HG02588 (cell line): ENCODE measurements around the gene ITPK1.

Experiments
- ATAC-seq: cut with Tn5 transposase; IDR thresholded peaks from one replicate; pipeline ENCODE4 v1.9.1; 2021; ENCODE audit warnings: mild to moderate bottlenecking, moderate library complexity; ENCODE audit not compliant: unreplicated experiment

ITPK1 gene

DNA sequence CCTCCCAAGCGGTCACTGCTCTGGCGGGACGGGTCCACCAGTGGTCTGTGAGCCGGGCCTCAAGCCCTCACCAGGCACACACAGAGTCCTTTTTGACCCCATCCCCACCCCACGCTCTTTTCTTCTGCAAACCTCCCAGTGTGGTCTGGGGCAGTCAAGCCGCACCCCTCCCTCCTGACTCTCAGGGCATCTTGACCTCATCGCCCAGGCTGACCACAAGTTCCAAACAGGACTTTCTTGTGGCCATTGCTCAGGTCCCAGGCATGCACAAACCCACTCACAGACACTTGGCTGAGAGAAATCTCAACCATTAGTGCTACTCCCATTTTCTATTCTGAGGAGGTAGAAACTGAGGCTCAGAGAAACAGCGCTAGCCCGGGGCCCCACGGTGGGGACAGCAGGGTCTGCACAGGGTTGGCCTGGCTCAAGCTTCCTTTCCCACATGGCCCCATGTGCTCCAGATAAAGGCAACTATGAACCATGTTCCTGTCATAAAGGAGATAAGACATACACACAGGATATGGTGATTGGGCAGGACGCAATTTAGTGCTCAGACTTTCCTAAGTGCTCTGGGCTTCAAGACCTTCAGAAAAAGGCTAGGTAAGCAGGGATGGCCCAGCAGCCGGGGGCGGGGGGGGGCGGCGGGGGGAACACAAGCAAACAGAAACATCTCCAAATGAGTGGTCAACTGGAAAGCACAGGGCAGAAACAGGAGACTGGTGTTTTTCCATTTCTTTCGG is 69.6 kb downstream of the ITPK1 start:
- no peak for ATAC-seq

DNA sequence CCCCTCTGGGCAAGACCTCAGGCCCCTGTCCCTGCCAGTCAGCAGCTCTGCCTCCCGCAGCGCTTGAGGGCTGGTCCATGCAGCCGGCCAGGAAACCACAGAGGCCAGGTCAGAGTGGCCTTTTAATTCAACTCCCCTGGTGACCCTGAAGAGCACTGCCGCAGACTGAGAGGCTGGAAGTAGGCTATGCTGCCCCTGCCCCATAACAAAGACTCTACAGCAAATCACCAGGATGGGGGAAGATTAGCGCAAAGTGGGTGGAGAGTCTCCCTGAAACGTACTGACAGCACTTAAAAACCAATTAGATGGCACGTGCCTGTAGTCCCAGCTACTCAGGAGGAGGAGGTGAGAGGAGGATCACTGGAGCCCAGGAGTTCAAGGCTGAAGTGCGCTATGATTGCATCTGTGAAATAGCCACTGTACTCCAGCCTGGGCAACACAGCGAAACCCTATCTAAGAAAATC is 70.5 kb downstream of the ITPK1 start:
- no peak for ATAC-seq

DNA sequence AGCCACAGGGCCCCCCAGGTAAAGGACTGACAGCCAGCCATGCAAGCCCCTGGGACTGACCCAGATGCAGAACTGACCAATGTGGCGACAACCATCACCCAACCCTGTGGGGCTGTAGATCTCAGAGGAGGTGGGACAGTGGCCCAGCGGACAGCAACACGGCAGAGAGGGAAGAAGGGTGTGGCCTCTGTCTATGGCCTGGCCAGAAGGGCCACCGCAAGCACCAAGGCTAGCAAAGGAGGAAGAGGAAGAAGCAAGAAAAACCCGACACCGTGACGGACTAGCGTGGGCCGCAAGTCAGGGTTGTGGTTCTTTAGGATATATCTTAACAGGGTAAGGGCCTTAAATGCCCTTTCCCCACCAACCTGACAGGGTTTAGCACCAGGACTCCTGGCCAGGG is 71.2 kb downstream of the ITPK1 start:
- ATAC-seq = no peak

DNA sequence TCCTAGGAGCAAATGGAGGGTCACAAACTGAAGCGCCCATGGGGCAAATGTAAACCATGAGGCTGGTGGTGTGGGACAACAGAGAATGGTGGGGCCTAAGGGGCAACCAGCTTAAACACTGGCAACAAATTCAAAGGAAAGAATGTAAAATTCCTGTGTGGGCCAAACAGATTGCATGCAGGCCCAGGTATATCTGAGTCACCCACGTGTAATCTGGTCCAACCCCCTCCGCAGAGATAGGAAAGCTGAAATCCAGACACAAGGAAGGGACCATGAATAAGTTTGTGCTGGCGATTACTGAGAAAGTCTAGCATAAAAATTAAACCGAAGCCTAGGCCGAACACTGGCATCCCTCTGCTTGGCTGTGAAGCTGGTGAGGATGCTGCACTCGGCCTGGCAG is 71.6 kb downstream of the ITPK1 start:
- no peak for ATAC-seq

DNA sequence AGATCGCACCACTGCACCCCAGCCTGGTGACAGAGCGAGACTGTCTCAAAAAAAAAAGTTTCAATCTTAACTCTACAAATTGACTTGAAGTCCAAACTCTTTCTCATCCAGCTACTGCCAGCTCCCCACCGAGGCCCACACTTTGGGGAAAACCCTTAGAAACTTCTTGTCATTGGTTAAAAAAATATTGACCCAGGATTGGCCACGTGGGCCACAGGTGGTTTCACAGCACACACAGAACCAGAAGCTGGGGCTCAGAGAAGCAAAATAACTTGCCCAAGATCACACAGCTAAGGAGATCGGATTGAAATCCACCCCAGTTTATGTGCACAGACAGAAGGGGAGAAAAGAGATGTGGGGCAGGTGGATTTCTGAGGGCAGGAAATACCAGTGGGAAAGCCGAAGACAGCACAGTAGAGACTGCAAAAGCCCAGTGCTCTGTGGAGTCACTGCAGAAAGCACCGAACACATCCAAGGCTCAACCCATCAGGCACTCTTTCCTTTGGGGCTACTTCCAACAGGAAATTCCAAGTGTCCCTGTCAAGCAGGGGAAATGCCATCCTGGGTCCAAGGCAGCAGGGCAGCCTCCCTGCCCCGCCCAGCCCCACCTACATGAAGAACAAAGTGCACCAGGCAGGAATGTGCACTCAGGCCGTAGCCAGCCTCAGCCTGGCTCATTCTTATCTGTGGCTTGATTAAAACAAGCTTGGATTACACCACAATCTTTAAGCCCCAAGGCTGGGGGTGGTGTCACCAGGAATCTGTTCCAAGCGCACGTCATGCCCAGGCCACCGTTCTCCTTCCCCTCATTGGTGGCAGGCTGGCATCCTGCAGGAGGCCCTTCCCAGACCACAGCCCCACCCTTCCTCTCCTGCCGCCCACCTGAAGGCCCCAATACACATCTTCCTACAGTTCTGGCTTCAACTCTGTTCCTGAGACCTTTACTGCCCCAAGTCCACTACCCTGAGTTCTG is 72.5 kb downstream of the ITPK1 start:
- no peak for ATAC-seq

DNA sequence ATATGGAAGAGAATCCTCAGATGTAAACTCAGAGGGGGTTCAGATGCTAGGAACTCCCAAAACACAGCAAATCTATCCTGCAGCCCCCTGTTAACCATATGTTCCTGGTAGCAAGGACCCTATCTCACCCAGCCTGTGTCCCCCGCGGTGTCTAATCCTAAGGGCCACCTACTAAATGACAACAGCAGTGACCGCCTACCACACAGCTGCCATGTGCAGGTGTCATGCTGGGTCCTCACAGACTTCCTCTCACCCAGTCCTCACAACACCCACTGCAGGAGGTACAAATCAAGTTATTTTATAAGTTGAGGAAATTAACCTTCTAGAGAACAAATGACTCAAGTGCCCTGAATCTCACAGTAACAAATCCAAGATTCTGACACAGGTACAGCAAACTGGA is 73.9 kb downstream of the ITPK1 start:
- no peak for ATAC-seq

DNA sequence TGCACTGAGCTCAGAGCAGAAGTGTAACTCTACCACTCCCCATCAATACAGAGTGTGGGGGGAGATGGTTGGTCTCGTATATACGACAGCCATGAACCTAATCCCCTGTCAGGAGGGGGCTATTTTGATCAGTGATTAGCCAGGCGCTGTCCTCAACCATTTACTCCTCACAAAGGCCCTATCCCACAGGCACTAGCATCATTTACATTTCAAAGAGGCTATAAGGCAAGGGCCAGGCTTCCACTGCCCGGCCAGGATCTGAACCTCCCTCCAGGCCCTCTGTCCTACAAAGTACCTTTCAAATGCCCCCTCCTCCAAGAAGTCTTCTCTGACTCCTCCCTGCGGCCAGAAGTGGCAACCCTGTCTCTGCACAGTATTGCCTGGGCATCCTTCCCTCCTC is 74.7 kb downstream of the ITPK1 start:
- ATAC-seq = no peak

DNA sequence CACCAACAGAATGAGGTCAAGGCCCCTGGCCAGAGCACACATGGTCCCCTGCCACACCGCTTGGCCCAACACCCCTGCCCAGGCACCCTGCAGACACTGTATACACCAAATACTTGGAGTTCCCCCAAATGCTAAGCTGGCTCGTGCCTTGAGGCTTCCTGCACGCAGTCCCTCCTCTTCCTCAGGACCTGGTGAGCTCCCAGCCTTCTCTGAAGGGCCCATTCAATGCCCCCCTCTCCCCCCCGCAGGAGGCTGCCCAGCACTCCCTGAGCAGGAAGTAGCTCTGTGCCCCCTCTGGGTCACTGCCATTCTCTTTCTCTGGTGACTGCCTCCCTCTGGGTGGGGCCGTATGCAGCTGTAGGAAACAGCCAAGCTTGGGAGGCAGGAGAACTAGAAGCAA is 75.3 kb downstream of the ITPK1 start:
- ATAC-seq = no peak

DNA sequence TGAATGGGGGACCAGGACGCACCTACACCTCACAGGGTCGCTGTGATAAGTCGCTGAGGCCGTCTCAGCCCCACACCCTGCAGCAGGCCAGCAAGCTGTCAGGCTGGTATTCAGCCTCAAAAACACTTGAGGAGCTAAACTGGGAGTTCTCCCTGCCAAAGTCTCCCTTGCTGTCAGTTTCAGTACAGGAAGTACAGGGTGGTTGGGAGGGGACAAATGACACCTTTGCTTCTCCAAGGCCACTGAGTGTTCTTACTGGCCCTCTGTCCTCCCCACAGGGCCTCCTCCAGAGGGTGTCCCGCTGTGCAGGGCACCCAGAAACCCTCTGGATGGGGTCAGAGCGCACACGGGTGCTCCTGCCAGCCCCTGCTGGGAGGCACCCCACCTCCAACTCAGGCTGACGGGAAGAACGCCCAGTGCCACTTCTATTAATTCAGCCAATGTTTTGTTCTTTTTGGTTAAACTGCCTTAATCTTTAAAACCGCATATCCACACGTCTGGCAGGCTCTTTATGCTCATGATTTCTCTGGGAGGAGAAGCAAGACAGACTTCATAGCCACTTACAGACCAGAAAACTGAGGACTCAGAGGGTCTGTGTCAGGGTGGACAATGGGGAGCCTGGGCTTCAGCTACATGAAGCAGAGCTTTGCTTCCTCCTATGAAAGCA is 75.9 kb downstream of the ITPK1 start:
- ATAC-seq = no peak

DNA sequence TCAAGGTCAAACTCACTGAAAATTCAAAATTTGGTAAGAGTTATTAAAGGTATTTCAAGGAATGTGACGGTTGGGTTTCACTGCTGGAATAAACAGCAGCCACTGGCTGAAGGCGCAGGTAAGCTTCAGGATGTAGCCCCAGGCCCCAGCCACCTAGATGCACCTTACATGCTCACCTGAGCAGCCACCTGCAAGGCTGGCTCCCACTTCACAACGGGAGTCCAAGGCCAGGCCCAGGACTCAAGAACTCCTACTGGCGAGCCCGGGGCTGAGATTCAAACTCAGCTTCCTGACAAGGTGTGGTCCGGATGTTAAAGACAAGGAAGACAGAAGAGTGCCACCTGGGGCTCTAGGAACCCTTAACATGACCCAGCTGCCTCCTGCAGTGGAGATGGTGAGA is 78.4 kb downstream of the ITPK1 start:
- no peak for ATAC-seq

DNA sequence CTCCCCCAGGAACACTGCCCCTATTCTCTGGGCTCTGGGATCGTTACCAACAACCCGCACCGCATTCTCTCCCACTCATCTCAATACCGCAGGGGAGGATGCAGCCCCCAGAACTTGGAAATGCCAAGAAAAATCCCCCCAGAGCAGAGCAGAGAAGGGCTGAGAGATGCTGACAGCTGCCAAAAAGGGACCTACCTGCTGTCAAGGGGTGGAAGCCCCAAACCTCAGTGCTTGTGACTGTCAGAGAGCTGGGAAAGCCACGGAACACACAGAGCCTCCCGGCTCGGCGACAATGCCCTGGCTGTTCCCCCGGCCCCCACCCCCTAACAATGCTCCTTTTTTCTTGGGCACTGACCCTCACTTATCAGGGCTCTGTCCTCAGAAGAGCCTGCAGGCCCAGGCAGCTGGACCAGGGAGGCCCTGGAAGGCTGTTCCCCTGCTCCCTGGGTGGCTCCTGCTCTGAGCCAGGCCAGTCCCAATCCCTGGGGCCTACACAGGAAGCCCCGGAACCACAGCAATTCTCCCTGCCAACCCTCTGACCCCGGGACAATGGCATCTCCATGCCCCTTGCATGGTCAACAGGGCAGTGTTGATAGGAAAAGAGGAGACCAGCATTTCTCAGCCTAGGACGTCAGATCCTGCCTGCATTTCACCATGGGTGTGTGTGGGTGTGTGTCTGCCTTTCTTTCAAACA is 78.9 kb downstream of the ITPK1 start:
- no peak for ATAC-seq

DNA sequence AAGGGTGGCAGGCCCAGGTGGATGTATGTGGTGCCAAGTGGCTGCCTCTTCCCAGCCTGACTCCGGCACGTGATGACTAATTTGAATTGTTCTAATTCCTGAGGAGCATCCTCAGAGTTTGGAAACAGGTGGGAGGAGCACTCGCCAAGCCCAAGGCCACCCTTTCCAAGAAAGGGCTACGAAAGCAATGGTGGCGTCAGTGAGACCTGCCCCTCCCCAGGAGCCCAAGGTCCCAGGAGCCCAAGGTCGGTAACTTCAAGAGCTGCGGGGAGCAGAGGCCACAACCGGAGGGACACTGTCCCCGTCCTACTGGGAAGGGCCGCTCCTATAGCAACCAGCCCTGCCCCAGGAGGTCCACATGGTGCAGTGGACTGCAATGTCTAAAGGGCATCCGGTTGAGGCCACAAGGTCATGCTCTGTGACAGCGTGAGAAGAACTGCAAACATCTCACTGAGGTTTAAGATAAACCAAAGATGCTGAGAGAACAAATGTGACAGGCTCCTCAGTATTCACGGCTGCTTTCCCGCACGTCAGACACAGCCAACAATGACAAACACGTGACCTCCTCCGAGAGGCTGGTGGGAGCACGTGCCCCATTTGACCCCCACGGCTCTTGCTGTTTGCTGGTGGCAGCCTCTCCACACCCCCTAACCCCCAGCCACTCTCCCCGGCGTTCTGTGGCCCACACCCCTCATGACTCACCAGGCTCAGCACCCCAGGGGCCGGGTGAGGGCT is 79.6 kb downstream of the ITPK1 start:
- ATAC-seq = no peak

DNA sequence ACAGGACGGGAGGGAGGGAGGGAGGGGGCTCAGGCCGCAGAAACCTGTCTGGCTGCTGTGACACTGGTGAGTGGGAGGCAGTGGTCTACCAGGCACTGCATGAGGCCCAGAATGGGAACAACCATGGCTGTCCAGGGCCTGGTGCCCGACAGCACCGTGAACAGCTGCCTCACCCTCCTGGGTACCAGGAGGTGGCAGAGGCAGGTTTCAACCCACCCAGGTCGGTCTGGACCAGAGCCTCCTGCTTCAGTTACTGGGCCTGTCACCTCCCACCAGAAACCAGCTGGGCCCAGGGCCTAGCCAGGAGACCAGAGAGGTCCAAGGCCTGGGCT is 80.2 kb downstream of the ITPK1 start:
- no peak for ATAC-seq

DNA sequence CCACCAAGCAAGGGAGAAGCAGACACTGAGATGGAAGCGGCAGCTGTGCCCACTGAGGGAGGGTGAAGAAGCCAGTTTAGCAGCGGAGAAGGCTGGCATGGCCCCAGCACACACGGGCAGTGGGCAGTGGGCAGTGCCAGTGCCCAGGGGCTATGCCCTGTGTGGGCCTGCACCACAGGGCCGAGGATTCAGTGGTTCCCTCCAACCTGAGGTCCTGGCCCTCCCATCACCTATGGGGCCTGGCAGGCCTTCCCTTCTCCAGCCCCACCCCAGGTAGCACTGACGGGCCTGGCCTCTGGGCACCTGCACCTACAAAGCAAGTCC is 81.1 kb downstream of the ITPK1 start:
- no peak for ATAC-seq

DNA sequence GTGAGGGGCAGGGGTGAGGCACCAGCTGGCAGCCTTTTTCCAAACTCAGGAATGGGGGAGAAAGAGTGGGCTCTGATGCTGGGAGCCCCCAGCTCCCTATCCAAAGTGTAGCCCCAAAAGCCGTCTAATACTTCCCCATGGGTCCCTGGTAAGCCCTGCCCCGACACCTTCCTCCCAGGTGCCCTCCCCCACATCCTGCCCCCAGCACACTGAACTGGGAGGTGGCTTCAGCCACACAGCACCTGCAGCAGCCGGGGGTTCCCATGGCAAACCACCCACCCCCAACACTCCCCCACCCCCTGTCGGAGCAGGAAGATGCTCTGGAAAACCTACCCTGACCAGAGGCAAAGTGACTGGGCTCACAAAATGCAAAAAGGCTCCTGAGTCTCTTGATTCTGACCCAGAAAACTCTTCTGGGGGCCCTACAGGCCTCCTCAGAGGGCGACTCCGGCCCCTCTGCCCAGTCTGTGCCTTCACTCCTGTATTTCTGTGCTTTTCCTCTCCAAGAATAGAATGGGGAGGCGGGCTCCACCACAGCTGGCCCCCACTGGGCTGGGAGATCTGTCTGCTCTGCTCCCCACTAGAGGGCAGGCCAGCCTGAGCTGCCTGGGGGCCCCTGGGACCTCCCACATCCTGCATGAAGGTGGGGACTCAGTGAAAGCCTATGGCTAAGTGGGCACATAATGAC is 81.6 kb downstream of the ITPK1 start:
- ATAC-seq = no peak

DNA sequence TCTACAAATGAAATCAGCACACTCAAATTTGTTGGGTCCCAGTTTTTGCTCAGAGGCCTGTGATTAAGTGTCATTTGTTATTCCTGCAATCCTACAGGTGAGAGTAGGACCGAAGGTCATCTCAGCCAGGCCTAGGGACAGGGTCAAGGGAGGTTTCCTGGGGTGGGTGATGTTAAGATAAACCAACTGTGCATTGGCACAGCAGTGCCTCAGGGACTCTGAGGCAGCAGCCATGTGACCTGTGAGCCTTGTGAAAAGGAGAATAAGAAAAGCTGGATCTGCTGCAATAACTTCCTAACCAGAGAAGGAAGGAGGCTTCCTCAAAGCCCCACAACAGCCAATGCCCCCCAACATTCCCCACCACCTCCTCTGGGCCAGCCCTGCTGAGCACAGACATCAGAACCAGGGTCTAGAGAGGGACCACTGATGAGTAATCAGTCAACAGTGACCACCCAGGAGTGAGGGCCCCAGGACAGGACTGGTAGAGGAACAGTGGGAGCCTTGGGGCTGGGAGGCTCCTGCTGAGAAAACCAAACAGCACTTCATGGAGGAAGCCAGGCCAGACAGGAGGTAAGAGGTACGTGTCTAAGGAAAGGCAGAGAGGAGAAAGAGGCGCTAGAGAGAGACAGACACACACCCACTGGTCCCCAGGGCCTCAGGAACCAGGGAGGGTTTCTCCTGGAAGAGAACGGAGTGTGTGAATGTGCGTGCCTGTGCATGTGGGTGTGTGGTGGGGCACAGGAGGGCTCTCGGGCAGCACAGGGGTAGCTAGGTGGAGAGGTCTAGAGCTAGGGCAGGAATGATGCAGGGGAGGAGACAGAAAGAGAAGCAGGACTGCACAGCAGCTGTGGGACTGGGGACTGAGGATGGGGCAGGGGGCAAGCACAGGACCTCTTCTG is 82.4 kb downstream of the ITPK1 start:
- no peak for ATAC-seq

DNA sequence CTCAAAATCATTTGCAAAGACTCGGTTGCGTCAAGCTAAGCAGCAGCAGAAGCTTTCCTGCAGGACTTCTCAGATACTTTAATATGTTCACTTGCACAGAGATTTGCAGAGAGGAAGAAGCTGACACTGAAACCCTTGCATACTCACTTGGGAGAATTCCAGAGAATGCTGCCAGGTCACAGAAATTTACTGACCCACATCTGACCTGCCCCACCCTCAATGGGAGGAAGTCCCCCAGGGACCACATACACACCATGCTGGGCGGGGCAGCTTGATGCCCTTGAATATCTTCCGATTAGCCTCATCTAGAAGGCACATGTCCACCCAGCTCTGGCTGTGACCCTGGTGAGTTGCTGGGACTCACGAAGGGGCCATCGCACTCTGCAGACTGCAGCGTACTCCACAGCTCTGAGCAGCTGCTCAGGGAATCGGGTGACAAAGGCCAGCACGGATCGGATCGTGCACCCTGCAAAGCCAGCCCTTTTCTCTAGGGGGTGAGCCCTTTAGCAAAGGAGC is 83.2 kb downstream of the ITPK1 start:
- no peak for ATAC-seq

DNA sequence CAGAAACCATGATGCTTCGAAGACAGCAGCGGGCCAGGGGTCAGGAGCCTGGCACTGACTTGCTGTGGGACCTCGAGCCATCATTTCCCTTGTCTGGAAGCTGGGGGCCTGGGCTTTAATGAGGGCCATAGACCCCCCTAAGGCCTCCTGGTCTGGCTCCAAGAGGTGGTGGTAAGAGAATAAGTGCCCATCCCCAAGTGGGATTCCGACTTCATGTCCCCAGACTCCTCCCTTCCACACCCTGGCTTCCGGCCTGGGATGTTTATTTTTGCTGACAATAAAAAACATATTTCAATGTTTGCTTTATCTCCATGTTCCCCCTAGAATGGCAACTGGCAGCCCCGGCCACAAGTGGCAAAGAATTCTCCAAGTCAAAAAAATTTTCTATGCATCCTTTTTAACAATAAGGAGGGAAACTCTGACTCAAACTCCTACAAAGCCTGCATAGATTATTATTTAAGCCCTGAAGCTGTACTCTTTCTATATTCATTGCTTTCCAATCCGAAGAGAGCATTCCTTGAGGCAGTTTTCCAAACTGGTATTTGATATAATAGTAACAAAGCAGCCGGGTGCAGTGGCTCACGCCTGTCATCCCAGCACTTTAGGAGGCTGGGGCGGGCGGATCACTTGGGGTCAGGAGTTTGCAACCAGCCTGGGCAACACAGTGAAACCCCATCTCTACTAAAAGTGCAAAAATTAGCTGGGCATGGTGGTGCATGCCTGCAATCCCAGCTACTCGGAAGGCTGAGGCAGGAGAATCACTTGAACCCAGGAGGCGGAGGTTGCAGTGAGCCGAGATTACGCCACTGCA is 84.0 kb downstream of the ITPK1 start:
- no peak for ATAC-seq
